Ovary (tissue), 10 donors: Measurements from ENCODE around the gene CCSER2. TPM values are rescaled to one million over a fixed set of nuclear protein-coding genes. Genes with fewer than 3 reads are reported as not detected.
"Not testable (repeated sequence)": the region's sequence is repeated elsewhere in the genome, so short reads cannot be mapped to it uniquely, and the experiment has no call there.

ENCODE experiments used
- DNase-seq, 5 donors: peaks; one replicate each; pipeline ENCODE4 v3.0.0-alpha.2; 2019 to 2020
- H3K27ac ChIP-seq, 2 donors: fragments of 200-600 bp; one replicate each; pipeline versions ENCODE4 v1.5.1 to v1.8.0; 2019 to 2022
- H3K27me3 ChIP-seq: fragments of 200-600 bp; one replicate; pipeline ENCODE4 v1.8.0; 2022
- H3K36me3 ChIP-seq: fragments of 200-600 bp; sonication (generic); one replicate; pipeline ENCODE4 v1.5.1; 2019
- H3K4me1 ChIP-seq: one replicate; pipeline ENCODE4 v1.8.1; 2013; ENCODE audit warnings: mild to moderate bottlenecking, moderate library complexity; ENCODE audit not compliant: insufficient read depth
- H3K4me3 ChIP-seq: fragments of 200-600 bp; sonication (generic); one replicate; pipeline ENCODE4 v1.5.1; 2017
- H3K9me3 ChIP-seq, 2 donors: fragments of 200-600 bp in 1 of 2; sonication (generic) in 1 of 2; one replicate each; pipeline versions ENCODE4 v1.5.1 to v1.8.1; 2013 to 2019; ENCODE audit warnings: mild to moderate bottlenecking in 1 of 2, moderate library complexity in 1 of 2
- CTCF ChIP-seq, 3 donors: fragments of 450-650 bp in 2 of 3; fragments of 200-600 bp in 1 of 3; IDR thresholded peaks; one replicate each; pipeline versions ENCODE4 v1.5.1 to v1.8.0; 2016 to 2022; ENCODE audit warnings: antibody characterized with exemption in 3 of 3, mild to moderate bottlenecking in 1 of 3
- EP300 ChIP-seq: sonication (generic); formaldehyde crosslinking; IDR thresholded peaks from one replicate; pipeline ENCODE4 v1.6.1; 2017; ENCODE audit warnings: antibody characterized with exemption
- POLR2A ChIP-seq: fragments of 450-650 bp; IDR thresholded peaks from one replicate; pipeline ENCODE4 v1.6.1; 2017; ENCODE audit warnings: antibody characterized with exemption, mild to moderate bottlenecking, moderate library complexity
- WGBS, 3 donors: extraction: QIAGEN DNeasy Blood & Tissue Kit in 1 of 3; methylation state at CpG; one replicate each; pipeline versions ENCODE4 v1.1.5 to v1.1.7; 2013 to 2017; 5-methylcytosine and 5-hydroxymethylcytosine counted together
- intact Hi-C, 4 donors: fragments of 100-400 bp; cut with DNase I; formaldehyde crosslinking; loops; one replicate each; pipeline versions ENCODE4 v1.11.0 to v1.15.1; 2022 to 2023
- long read RNA-seq, 3 donors: library from polyadenylated mRNA in 2 of 3; unstranded in 2 of 3; transcript quantifications; one replicate each; pipeline ENCODE4 v2.0.0 and lab custom pipeline, GENCODE V29; 2021 to 2026
- polyA plus RNA-seq, 2 donors: library from polyadenylated mRNA; stranded (reverse); fragments of 200-250 nt in 1 of 2; fragments of 350-450 nt in 1 of 2; fragmentation: Illumina TruSeq in 1 of 2; extraction: RNeasy Lipid Tissue Mini Kit (QIAGEN cat#74804) in 1 of 2; gene quantifications; one replicate each; pipeline ENCODE4 v1.2.3, GENCODE V29; 2013 to 2014
- total RNA-seq, 7 donors: library from RNA; depleted of rRNA in 2 of 7; stranded (reverse); fragments of >200 nt in 2 of 7; fragmentation: NEBNext Ultra II Directional in 3 of 7; extraction: Animal tissue kit (Norgen Biotek cat#: 25700) in 3 of 7; gene quantifications; one replicate each; pipeline versions ENCODE4 v1.1.0 to v1.2.4, GENCODE V29; 2016 to 2023
- donor health status: DM: no; HTN: no; CAD: no; lungs with moderate emphysema.
- donor health status: DM: no; HTN: no; CAD: no.
- donor health status: Bipolar disorder and iron deficiency.
- donor health status: DM: yes; HTN: yes; CAD: no.
- donor health status: DM: no; HTN: no; CAD: no.
- donor health status: DM: yes; HTN: yes; CAD: no.

The CCSER2 gene
- total RNA-seq: 10 to 100 TPM; 26.5 to 86.3 (median 51.5) TPM
- polyA plus RNA-seq: 10 to 100 TPM; 12.2 to 32.2 TPM
- long read RNA-seq, donor 1, partial matches to known transcripts: 83 of 102 reads
- long read RNA-seq, donor 1, other reads (novel, unspliced or antisense): 18 of 102 reads
- long read RNA-seq, donor 2, full-length matches to known transcripts: 8 of 21 reads
- long read RNA-seq, donor 2, partial matches to known transcripts: 13 of 21 reads
- long read RNA-seq, donor 2, other reads (novel, unspliced or antisense): 0 of 21 reads
- long read RNA-seq, donor 3, full-length matches to known transcripts: 19 of 30 reads
- long read RNA-seq, donor 3, partial matches to known transcripts: 2 of 30 reads
- long read RNA-seq, donor 3, other reads (novel, unspliced or antisense): 9 of 30 reads

GRCh38 chr10:84328418-84329195, at the start of gene CCSER2:
TSS of gene CCSER2 (plus strand) at chr10:84328589. CDS start at chr10:84371053, 42,464 bp downstream.
- Histone ChIP-seq H3K4me1 (peaks cover 5% of the 10 kb centered on the region), H3K4me3 (peak within 1 kb of the TSS; percentile 55), H3K36me3 (no peaks in the 10 kb centered on the region), H3K9me3 (no peaks in the 10 kb centered on the region), H3K27me3 (no peaks in the 10 kb centered on the region), H3K27ac (peak within 1 kb of the TSS; percentile 76 to 94)
- DNase-seq: peak; percentile 99 to 100 (median 99)
- 0 to 1% (median 1%) methylated on average over 45 to 103 of the region's 104 CpGs for WGBS, 3 donors
- intact Hi-C loops: no loop called here
- TF ChIP-seq CTCF (IDR thresholded peaks at IDR 0.05) (no peak), POLR2A (peak; percentile 70), EP300 (no peak)

GRCh38 chr10:84279876-84280475, 48.4 kb upstream of the CCSER2 start:
- H3K4me3 ChIP-seq, H3K27ac ChIP-seq, DNase-seq, H3K9me3 ChIP-seq, H3K4me1 ChIP-seq, H3K27me3 ChIP-seq, H3K36me3 ChIP-seq, intact Hi-C loops: not testable (repeated sequence)
- WGBS, 3 donors: 57 to 74% (median 64%) methylated on average over 30 to 31 of the region's 31 CpGs

- no peak for DNase-seq
- no peaks in the 10 kb centered on the region for H3K36me3 ChIP-seq
- TF ChIP-seq POLR2A (no peak), CTCF (IDR thresholded peaks at IDR 0.05) (no peak), EP300 (no peak)
- H3K9me3 ChIP-seq: no peaks in the 10 kb centered on the region
- no peak overlapping the region for H3K27ac ChIP-seq
- H3K4me1 ChIP-seq: no peaks in the 10 kb centered on the region
- no peak overlapping the region for H3K4me3 ChIP-seq
- H3K27me3 ChIP-seq: no peaks in the 10 kb centered on the region
- intact Hi-C loops: no loop called here
Measured at GRCh38 chr10:84286695-84287094, 41.7 kb upstream of the CCSER2 start.

- Histone ChIP-seq H3K27ac (no peak overlapping the region), H3K4me1 (no peaks in the 10 kb centered on the region), H3K27me3 (no peaks in the 10 kb centered on the region), H3K9me3 (no peaks in the 10 kb centered on the region), H3K36me3 (no peaks in the 10 kb centered on the region), H3K4me3 (no peak overlapping the region)
- no peak for DNase-seq
- WGBS, 3 donors: 78 to 87% (median 82%) methylated on average over 1 of the region's 1 CpG
- intact Hi-C loops: no loop called here
- TF ChIP-seq POLR2A: no peak
- no peak for TF ChIP-seq EP300
- no peak for TF ChIP-seq CTCF (IDR thresholded peaks at IDR 0.05)
Measured at GRCh38 chr10:84288151-84288550, 40.2 kb upstream of the CCSER2 start.
